ENCODE results near the gene KBTBD7. TPM values are rescaled to one million over a fixed set of nuclear protein-coding genes. Genes with fewer than 3 reads are reported as not detected.

KBTBD7 gene
- total RNA-seq, 1 donor from 2014 or later = 11.1 TPM

GRCh38 chr13:41203810-41204209 is 9.4 kb upstream of the KBTBD7 start:
- Mint-ChIP-seq H3K27me3 (ENCODE audit: low read depth) (no peaks in the 10 kb centered on the region), H3K27ac (no peak overlapping the region), H3K4me3 (no peak overlapping the region), H3K4me1 (no peaks in the 10 kb centered on the region), H3K36me3 (peaks cover 3% of the 10 kb centered on the region), H3K9me3 (peaks cover 20% of the 10 kb centered on the region)
- DNase-seq (ENCODE audit: low spot score in 2 of 2, unreplicated experiment in 2 of 2) = no peak
- no peak for TF ChIP-seq CTCF (IDR thresholded peaks at IDR 0.05; ENCODE audit: unreplicated experiment)

- H3K27ac Mint-ChIP-seq = no peak overlapping the region
- no peaks in the 10 kb centered on the region for H3K9me3 Mint-ChIP-seq
- no peaks in the 10 kb centered on the region for H3K36me3 Mint-ChIP-seq
- no peaks in the 10 kb centered on the region for H3K4me1 Mint-ChIP-seq
- no peak for DNase-seq (ENCODE audit: low spot score in 2 of 2, unreplicated experiment in 2 of 2)
- H3K27me3 Mint-ChIP-seq (ENCODE audit: low read depth) = no peaks in the 10 kb centered on the region
- no peak overlapping the region for H3K4me3 Mint-ChIP-seq
- no peak for TF ChIP-seq CTCF (IDR thresholded peaks at IDR 0.05; ENCODE audit: unreplicated experiment)
Measured at GRCh38 chr13:41200126-41200525, 5.8 kb upstream of the KBTBD7 start.

GRCh38 chr13:41199526-41199925 is 5.2 kb upstream of the KBTBD7 start:
- Mint-ChIP-seq H3K9me3 (no peaks in the 10 kb centered on the region), H3K4me1 (no peaks in the 10 kb centered on the region), H3K27me3 (ENCODE audit: low read depth) (no peaks in the 10 kb centered on the region), H3K36me3 (no peaks in the 10 kb centered on the region), H3K4me3 (no peak overlapping the region), H3K27ac (no peak overlapping the region)
- no peak for TF ChIP-seq CTCF (IDR thresholded peaks at IDR 0.05; ENCODE audit: unreplicated experiment)
- no peak for DNase-seq (ENCODE audit: low spot score in 2 of 2, unreplicated experiment in 2 of 2)

GRCh38 chr13:41199079-41199478 is 4.7 kb upstream of the KBTBD7 start:
- H3K9me3 Mint-ChIP-seq = no peaks in the 10 kb centered on the region
- no peak for TF ChIP-seq CTCF (IDR thresholded peaks at IDR 0.05; ENCODE audit: unreplicated experiment)
- H3K36me3 Mint-ChIP-seq = peaks cover 2% of the 10 kb centered on the region
- no peaks in the 10 kb centered on the region for H3K27me3 Mint-ChIP-seq (ENCODE audit: low read depth)
- H3K4me3 Mint-ChIP-seq = no peak overlapping the region
- H3K4me1 Mint-ChIP-seq = peaks cover 3% of the 10 kb centered on the region
- no peak overlapping the region for H3K27ac Mint-ChIP-seq
- no peak for DNase-seq (ENCODE audit: low spot score in 2 of 2, unreplicated experiment in 2 of 2)

GRCh38 chr13:41196620-41197019 is 2.3 kb upstream of the KBTBD7 start:
- no peak for TF ChIP-seq CTCF (IDR thresholded peaks at IDR 0.05; ENCODE audit: unreplicated experiment)

GRCh38 chr13:41196011-41196410 is 1.6 kb upstream of the KBTBD7 start:
- Mint-ChIP-seq H3K36me3 (peaks cover 23% of the 10 kb centered on the region), H3K27ac (no peak overlapping the region), H3K4me3 (no peak overlapping the region), H3K27me3 (ENCODE audit: low read depth) (no peaks in the 10 kb centered on the region), H3K9me3 (peaks cover 13% of the 10 kb centered on the region), H3K4me1 (peaks cover 7% of the 10 kb centered on the region)
- no peak for DNase-seq (ENCODE audit: low spot score in 2 of 2, unreplicated experiment in 2 of 2)
- no peak for TF ChIP-seq CTCF (IDR thresholded peaks at IDR 0.05; ENCODE audit: unreplicated experiment)

More at GRCh38 chr13:41196620-41197019, 2.3 kb upstream of the KBTBD7 start:
- Mint-ChIP-seq H3K27ac (no peak overlapping the region), H3K4me3 (no peak overlapping the region), H3K36me3 (peaks cover 22% of the 10 kb centered on the region), H3K4me1 (peaks cover 6% of the 10 kb centered on the region), H3K9me3 (peaks cover 11% of the 10 kb centered on the region), H3K27me3 (ENCODE audit: low read depth) (no peaks in the 10 kb centered on the region)
- DNase-seq (ENCODE audit: low spot score in 2 of 2, unreplicated experiment in 2 of 2) = no peak

Measured in mesothelial cell of epicardium (in vitro differentiated cells).